K562 (cell line): ENCODE results near the gene RIPPLY3. TPM values are rescaled to one million over a fixed set of nuclear protein-coding genes. Genes with fewer than 3 reads are reported as not detected.

Experiments used
- CHD2 ChIP-seq: IDR thresholded peaks from 2 replicates; pipeline ENCODE4 v1.6.1; 2011; ENCODE audit warnings: low read depth, low read length
- HNRNPH1 ChIP-seq: fragments of 200-400 bp; formaldehyde crosslinking; optimal IDR thresholded peaks from 2 replicates; pipeline ENCODE3; 2017; ENCODE audit warnings: low read depth, mild to moderate bottlenecking, low read length, moderate library complexity
- IFI16 ChIP-seq: fragments of 250-450 bp; sonication (Bioruptor Pico); IDR thresholded peaks from 2 replicates; pipeline ENCODE4 v2.1.2; 2022; ENCODE audit warnings: mild to moderate bottlenecking, inconsistent platforms
- RNF2 ChIP-seq: sonication (generic); IDR thresholded peaks from 2 replicates; pipeline ENCODE4 v1.6.1; 2016
- TAF7 ChIP-seq: fragments of 450-650 bp; IDR thresholded peaks from 2 replicates; pipeline ENCODE4 v1.6.1; 2016; ENCODE audit warnings: missing genetic modification characterization, missing compliant biosample characterization
- polyA plus RNA-seq, 8 experiments: library from polyadenylated mRNA; depleted of rRNA in 4 of 8; stranded (reverse) in 5 of 8; unstranded in 3 of 8; fragments of >200 nt; fragmentation: Nextera tagmentation in 2 of 8; fragmentation: Illumina TruSeq in 1 of 8; extraction: Ambion mirVana in 2 of 8; extraction: Trizol in 1 of 8; gene quantifications; 2 replicates each; pipeline versions ENCODE4 v1.2.1 to v1.2.3, GENCODE V29; 2011 to 2014; ENCODE audit warnings: inconsistent platforms in 1 of 8, missing spikeins in 1 of 8
- total RNA-seq, 7 experiments: library from RNA; depleted of rRNA in 6 of 7; stranded (reverse); fragments of >200 nt in 6 of 7; fragmentation: Illumina TruSeq in 2 of 7; extraction: Trizol in 2 of 7; gene quantifications; 2 replicates each; pipeline versions ENCODE4 v1.2.1 to v1.2.3, GENCODE V29; 2011 to 2021; ENCODE audit warnings: low replicate concordance in 1 of 7
- TF ChIP-seq, protein P1 (sequence below): IDR thresholded peaks from 2 replicates; pipeline ENCODE4 v1.6.1; 2014; ENCODE audit warnings: antibody characterized with exemption
- TF ChIP-seq, protein P2 (sequence below), 2 experiments: IDR thresholded peaks; 2 replicates each; pipeline ENCODE4 v1.6.1; 2012; ENCODE audit warnings: improper control_type of control experiment in 2 of 2, low read depth in 2 of 2, low read length in 2 of 2, borderline replicate concordance in 1 of 2

Gene RIPPLY3
- total and polyA plus RNA-seq, 9 of the 15 experiments (the other 6 are each of a cell fraction or from before 2014, with no cell fraction given) = not detected

GRCh38 chr21:36964827-36965719, 41.4 kb upstream of the RIPPLY3 start (continued):
- TF ChIP-seq IFI16 (CRISPR knock-in tag) (0 out of 2 replicates have a peak, but pooled peaks have one; percentile 33), HNRNPH1 (no peak), CHD2 (no peak), RNF2 (no peak), TAF7 (tag) (peak; percentile 35; the same call in 1 of the 2 replicates)
- TF ChIP-seq, protein P1, sequence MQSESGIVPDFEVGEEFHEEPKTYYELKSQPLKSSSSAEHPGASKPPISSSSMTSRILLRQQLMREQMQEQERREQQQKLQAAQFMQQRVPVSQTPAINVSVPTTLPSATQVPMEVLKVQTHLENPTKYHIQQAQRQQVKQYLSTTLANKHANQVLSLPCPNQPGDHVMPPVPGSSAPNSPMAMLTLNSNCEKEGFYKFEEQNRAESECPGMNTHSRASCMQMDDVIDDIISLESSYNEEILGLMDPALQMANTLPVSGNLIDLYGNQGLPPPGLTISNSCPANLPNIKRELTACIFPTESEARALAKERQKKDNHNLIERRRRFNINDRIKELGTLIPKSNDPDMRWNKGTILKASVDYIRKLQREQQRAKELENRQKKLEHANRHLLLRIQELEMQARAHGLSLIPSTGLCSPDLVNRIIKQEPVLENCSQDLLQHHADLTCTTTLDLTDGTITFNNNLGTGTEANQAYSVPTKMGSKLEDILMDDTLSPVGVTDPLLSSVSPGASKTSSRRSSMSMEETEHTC = no peak
- TF ChIP-seq, protein P2, sequence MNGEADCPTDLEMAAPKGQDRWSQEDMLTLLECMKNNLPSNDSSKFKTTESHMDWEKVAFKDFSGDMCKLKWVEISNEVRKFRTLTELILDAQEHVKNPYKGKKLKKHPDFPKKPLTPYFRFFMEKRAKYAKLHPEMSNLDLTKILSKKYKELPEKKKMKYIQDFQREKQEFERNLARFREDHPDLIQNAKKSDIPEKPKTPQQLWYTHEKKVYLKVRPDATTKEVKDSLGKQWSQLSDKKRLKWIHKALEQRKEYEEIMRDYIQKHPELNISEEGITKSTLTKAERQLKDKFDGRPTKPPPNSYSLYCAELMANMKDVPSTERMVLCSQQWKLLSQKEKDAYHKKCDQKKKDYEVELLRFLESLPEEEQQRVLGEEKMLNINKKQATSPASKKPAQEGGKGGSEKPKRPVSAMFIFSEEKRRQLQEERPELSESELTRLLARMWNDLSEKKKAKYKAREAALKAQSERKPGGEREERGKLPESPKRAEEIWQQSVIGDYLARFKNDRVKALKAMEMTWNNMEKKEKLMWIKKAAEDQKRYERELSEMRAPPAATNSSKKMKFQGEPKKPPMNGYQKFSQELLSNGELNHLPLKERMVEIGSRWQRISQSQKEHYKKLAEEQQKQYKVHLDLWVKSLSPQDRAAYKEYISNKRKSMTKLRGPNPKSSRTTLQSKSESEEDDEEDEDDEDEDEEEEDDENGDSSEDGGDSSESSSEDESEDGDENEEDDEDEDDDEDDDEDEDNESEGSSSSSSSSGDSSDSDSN (IDR thresholded peaks at IDR 0.05; ENCODE audit: borderline replicate concordance in 1 of 2, low read depth in 2 of 2, low read length in 2 of 2) = no peak
